Measurements from ENCODE around the gene C1QL2.
A peak's percentile ranks its signal among the peaks of the same experiment; 100 is the strongest.

C1QL2 gene

DNA sequence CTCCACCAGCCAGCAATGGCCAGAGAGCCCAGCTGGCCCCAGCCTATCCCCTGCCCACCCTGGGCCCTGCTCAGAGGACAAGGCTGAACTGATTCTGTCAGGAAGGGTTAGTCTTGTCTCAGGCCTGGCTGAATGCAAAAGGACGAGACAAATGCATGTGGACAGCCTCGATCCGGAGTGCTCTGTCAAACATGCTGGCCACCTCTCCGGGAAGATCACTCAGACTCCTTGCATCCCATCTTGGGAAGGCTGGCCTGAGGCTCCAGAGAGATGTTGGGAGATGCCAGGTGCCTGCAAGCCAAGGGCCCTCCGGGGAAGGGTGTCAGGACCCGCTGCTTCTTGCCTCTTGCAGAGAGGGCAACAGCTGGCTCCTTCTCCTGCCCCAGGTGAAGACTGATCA, 20.2 kb upstream of the C1QL2 start:
- DNase-seq = no peak

DNA sequence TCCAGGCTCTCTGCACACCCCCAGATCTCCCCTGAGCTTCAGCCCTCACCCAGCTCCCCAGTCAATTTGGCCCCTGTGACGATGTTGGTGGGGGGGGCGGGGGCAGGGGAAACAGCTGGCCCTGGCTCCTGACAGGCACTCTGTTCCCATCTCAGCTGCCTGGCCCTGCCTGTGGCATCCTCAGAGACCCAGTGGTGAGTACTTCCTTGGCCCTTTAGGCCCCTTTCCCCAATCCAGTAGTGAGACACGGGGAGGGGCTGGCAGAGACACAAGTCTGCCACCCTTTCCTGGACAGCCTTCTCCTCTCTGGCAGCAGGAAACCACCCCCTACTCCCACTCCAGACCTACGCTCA, 19.3 kb upstream of the C1QL2 start:
- no peak for DNase-seq

DNA sequence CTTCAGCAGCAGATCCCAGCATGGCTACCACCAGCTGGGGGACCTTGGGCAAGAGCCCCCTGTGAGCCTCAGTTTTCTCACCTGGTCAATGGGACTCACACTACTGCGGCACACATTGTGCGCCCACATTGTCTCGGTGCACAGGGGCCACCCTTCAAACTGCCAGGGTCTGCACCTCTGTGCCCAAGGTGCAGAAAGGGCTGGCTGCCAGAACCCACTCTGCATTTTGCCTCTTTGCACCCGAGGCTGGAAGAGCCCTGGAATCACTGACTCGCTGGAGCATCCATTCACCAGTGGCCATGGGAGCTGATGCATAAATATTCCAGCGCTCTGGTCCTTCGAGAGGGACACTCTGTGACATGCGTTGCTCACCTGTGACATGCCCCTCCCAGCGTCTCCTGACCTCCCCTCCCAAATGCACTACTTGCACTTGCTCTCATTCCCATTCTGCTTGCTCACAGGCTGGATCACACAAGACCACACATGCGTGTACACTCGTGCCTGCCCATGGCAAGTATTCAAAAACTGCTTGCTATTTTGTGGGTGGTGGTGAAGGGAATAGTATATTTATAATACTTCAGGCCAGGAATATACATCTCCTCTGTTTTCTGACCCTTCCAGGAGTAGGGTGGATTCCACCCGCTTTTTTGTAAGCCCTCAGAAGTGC, 18.8 kb upstream of the C1QL2 start:
- no peak for DNase-seq

DNA sequence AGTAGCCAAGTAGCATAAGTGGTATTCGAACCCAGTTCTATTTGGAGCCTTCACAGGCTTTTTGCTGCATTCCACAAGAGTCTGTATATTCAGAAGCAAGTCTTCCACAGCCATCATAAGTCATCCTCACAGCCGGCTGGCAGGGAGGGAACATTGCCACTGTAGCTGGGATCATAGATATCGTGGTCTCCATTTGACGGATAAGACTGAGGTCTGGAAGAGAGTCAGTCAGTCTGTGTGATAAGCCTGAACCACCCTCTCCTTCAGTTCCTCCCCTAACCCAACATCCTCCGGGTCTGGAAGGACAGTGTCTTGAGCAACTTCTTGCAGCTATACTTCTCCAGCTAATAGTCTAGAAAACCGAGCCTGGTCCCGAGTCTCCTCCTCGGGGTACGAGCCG, 17.0 kb upstream of the C1QL2 start:
- no peak for DNase-seq

DNA sequence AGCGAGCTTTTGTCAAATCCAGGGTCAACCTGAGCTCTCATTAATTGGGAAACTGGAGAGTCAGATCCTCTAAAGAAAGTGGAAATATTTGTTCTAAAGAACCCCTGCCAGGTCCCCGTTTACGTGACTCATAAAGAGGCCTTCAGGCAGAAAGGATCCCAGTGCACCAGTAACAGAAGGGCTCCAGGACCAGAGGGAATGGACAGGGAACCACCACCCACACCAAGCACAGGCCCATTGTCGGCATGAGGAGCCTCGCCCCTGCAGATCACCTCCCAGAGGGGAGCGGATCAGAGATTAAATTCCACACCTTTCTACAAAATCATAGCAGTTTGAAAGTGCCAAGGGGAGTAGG, 16.4 kb upstream of the C1QL2 start:
- no peak for DNase-seq

DNA sequence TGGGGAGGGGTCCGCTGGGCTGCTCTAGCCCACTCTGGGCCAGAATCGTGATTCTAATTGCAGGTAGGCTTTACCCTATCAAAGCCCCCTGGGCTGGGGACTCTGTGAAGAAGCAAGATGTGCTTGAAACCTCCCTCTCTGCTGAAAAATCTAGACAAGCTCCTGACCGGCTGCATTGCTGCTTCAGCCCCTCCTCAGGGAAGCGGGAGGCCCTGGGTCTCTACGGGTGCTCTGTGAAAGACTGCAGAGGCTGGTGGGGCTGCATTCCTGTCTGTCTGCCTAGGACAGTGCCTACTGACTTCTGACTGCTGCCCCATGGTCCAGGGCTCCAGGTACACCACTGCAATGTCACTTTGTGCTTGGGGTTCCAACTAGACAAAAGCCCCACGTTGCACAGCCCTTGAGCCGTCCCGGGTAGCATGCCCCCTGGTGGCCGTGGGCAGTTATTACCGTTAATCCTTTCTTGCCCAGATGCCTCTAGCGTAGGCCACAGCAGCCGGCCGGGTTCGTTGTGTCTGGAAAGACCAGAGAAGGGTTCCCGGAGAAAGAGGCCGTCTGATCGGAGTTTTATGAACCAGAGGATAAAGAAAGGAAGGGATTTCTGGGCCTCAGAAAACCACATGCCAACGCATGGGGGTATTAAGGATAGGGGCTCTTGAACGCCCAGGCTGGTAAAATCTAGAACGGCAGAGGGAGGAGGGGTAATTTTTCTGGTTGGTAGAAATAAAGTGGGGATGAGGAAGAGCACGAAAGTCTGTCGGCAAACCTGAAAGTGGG, 15.9 kb upstream of the C1QL2 start:
- peak; percentile 46 for DNase-seq

DNA sequence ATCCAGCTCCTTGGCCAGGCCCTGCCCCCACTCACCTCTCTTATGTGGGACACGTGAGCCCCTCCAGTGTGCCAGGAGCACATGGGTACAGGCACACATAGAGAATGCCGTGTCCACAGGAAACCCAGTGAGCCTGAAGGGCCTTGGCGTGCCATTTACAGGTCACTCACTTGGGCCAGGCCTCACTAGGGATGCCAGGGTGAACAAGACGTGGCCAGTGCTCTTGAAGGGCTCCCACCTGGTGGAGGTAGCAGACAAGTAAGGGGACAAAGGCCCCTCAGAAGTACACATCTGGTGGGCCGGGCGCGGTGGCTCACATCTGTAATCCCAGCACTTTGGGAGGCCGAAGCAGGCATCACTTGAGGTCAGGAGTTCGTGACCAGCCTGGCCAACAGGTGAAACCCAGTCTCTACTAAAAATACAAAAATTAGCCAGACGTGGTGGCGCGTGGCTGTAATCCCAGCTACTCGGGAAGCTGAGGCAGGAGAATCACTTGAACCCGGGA, 15.1 kb upstream of the C1QL2 start:
- DNase-seq = no peak

DNA sequence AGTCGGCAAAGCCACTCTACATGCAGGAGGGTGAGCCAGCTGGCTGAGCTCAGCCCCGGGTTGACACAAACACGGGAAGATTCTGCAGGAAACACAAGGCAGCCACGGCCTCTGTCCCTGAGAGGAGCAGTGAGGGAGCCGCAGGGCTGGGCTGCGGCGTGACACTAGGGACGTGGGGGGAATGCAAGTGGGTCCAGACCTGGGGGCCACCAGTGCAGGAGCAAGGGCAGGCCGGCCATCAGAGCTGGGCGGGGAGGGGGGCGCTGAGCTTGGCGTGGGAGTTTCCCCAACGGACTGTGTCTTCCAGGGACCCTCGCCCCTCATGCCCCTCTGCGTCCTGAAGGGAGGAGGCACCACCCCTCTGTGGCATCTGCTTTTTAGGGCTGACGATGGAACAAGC, 12.0 kb upstream of the C1QL2 start:
- DNase-seq = no peak

DNA sequence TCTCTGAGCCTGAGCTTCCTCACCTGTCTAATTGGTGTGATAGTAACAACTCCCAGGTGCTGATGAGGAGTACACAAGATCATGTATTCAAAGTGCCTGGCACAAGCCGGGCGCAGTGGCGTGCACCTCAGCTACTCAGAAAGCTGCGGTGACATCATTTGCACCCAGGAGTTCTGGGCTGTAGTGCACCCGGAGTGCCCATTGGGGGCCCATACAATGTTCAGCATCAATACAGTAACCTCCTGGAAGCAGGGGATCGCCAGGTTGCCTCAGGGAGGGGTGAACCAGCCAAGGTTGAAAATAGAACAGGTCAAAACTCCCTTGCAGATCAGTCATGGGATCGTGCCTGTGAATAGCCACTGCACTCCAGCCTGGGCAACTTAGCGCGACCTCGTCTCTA, 11.2 kb upstream of the C1QL2 start:
- DNase-seq = no peak

DNA sequence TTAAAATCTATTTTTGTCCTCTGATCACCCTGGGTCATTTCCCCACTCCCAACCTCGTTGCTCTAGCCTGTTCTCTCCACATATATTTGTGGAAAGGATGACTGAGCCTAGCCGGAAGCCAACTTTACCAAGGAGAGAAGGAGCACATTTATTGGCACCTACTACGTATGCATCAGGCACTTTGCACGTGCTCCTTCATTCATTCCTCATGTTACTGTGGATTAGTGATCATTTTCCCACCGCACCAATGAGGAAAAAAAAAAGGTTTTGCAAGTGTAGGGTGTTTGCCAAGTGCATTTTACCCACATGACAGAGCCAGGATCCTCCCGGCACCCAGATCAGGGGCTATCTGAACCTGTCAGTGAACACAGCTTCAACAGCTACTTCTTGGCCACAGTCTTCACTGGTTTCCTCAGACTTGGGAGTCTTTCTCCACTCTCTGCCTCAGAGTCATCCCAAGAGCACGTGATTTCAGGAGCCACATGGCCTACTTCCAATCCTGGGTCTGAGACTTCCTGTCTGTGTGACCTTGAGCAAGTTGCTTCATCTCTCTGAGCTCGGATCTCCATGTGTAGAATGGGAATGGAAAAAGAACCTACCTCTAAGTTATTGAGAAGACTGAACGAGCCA, 1.9 kb upstream of the C1QL2 start:
- no peak for DNase-seq

DNA sequence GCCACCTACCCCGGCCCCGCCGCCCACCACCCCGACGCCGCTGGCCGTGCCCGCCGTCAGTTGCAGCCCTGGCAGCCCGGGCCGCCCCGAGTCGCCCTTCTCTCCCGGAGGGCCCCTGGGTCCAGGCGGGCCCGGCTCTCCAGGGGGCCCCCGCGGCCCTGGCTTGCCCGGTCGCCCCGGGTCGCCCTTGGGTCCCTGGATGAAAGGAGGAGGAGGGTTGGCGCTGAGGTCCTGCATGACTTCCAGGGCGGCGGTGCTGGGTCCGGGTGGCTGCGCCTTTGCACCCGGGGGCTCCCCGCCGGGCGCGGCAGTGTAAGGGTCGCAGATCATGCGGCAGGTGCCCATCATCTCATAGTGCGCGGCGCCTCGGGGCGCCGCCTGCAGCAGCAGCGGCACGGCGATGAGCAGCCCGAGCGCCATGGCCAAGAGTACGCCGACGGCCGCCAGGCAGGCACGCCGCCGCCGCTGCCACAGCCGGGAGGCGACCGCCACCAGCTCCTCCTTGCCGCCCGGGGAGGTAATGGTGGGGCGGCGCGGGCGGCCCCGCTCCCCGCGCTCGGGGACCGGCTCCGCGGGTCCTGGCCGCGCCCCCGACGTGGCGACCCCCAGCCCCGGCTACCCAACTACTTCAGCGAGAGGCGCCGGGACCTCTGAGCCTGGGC, 570 bp downstream of the C1QL2 start:
- no peak for DNase-seq

DNA sequence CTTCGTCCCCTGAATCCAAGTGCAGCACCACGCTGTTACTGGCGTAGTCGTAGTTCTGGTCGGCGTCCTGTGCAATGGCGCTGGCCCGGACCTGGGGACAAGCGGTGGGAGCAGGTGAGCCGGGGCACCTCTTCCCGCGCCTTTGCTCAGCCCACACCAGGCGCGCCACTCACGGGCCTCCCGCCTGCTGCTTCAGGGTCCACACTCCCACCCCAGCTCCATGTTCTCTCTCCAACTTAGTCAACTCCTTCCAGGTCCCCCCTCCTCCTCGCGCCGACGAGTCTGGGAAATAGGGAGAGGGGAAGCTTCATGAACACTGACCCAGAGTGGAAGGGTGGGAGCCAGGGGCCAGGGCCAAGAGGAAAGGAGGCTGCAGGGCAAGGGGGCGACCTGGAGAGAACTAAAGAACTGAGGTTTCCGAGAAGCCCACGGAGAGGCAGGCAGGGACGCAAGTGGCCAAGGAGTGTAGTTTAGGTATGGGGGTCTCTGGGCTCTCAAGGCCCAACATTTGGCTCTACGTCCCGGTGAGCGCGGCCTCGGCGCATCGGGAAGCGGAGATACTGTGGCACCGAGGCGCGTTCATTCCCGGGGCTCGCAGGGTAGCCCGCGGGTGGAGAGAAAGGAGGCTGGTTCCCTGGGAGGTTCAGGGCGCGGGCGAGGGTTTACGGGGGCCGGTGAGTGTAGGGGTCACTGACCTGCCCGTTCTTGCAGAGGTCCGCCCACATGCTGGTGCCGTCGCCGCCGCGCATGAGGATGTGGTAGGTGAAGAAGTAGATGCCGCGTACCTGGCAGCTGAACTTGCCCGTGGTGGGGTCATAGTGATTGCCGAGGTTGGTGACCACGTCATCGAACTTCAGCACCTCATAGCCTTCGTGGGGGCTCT, 1.4 kb downstream of the C1QL2 start:
- DNase-seq = no peak

DNA sequence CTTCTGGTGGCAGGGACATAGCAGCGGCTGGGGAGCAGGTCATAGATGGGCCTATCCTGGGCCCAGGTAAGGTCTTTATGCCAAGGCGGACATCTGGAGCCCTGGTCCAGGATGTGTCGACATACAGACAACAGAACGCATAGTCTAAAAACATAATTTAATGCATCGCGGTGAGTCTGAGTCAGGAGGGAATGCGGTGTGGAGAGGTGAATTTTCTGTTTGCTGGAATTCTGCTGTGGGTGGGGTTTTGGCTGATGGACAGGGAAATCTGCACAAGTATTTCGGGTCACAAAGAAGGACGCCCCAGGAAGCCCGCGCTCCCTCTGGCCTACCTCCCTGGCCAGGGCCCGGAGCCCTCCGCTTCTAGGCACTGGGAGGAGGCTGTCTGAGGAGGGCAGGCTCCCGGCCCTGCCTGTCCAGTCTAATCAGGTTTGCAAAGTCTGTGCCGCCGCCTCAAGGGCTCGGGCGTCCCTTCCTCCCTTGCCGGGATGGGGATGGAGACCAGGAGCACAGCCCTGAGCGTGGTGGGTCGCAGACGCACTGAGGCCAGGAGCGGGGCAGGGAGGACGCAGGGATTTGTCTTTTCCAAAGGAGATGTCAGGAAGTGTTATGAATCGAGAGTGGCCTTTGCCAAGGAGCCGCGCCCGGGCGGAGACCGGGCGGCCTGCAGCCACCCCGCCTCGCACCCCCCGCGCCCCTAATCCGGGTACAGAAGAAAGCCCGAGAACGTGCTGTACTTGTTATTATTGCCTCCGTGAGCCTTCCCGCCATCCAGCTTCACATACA, 2.3 kb downstream of the C1QL2 start:
- no peak for DNase-seq

DNA sequence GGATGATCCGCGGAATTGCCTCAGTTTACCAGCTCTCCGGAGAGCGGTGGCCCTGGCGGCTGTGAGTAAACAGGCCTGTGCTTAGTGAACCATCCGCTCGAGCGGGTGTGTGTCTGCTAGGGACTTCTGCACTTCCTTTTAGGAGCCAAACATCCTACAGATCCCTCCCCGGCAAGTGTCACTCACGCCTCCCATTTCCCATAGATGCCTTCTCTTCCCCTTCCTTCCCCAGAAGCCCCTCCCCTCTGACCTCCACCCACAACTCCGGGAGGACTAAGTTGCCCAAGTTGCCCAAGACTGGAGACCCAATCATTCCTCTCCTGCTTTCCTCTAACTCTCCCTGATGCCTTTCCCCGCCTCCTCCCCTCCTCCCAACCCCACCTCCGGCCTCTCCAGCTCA, 2.9 kb downstream of the C1QL2 start:
- DNase-seq = no peak

DNA sequence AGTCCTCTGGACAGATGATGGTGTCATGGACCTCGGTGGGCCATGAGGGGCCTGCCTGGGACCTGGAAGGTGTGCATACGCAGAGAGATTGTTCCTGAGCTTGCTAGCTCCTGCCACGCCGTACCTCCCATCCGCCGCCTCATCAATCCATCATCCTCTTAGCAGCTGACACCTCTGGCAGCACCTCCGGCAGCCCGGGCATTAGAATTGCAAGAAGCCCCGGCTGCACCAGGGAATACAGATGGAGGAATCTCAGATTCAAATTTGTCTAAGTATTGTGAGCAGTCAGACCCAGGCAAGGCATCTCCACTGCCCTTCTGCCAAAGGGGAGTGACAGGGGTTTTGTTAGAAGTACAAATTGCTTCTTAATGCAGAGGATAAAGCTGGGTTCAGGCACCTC, 4.5 kb downstream of the C1QL2 start:
- DNase-seq = no peak

DNA sequence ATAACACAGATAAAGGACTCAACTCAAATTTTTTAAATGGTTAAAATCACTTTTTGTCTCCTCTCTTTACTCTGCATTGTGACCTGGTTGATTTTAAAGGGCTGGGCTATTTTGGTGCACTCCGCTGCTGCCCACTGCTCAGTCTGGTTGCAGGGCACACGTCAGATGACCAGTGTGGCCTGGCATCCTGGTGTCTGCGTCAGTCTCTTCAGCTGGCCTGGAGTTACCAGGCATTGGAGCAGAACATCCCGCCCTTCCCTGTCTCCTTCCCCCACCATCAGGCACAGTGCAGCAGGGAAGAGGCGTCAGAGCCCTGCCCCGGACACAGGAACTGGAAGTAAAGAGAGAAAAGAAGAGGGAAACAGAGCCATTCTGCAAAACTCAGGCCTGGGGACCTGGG, 8.9 kb downstream of the C1QL2 start:
- no peak for DNase-seq

DNA sequence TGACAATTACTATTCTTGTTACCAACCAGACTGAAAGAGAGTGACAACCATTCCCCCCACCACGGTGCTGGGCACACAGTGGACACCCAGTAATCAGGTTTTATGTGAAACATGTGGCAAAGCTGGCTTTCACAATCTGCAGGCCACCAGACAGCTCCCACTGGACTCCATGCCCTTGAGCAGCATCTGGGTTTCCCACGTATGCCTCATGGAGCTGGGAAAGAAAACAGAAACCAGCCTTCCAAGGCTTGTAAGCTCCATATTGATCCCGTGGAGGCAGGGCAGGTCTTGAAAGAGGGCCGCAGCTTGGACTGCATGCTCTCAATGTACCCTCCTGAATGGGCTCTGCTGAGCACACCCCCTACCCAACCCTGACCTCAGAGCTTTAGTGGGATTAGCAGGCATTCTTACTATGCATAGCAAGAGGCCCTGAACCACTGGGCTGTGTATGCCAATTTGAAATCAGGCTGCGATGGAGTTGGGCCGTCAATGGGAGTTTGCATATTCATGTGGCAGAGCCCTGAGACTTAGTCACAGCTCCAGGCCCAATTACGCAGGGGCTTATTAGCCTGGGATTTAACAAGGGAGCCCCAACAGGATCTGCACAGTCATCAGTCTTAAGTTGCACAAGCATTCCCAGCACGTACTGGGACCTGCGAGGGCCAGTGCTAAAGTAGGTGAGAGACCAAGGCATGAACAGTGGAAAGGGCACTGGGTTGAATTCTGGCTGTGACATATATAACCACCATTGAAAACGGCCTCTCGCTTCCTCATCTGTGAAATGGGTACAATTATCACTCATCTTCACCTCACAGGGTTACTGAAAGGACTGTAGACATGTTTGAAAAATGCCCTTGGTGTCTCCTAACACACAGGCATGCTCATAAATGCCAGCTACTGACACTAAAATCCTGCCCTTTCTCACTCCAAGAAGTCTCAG, 10.5 kb downstream of the C1QL2 start:
- no peak for DNase-seq

DNA sequence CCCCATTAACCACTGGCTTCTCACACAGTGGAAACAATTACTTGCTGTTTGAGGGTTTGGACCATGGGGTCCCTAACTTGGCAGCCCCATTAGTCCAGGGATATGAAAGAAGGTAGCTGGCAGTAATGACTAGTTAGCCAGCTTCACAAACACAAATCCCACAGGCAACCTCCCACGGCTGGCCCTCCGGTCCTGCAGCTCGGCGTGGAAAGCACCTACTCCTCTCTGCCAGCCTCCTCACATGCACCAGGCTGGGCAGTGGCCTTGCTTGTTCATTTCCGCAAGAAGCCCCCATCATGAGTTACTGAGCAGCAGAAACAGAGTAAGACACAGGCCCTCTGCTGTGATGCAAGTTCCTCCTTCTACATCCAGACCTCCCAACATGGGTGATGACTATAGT, 13.7 kb downstream of the C1QL2 start:
- DNase-seq = no peak

DNA sequence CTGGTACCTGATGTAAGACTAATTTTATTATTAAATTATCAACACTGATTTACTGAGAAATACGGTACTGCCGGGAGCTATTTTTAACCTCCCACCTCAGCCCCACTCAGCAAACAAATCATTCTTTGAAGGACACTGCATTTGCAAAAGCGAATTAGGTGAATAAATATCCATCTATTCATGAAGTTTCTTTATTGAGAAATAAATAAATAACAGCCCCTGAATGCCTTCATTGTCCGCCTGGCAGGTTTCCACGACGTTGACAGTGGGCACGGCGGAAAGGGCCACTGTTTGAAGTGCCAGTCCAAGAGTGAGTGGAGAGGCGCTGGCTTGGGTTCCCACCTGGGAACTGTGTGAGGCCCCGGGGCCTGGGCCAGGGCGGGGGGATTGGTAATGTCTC, 15.7 kb downstream of the C1QL2 start:
- DNase-seq = no peak

DNA sequence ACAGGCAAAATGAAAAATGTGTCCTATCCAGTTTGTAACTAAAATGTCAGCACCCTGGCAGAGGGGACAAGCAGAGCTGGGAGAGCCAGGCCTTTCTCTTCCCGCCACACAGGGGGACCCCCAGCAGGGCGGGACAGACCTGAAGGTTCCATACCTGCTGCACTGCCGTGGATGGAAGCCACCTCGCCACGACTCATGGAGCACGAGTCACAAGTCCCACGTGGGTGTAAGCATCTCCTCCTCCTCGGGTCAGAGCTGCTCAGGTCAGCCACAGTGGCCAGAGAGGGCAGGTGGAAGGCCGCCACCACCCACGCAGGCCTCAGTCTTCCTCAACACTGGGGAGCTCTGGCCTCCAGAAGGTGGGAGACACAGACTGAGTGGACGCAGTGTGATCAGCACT, 21.0 kb downstream of the C1QL2 start:
- DNase-seq = no peak

DNA sequence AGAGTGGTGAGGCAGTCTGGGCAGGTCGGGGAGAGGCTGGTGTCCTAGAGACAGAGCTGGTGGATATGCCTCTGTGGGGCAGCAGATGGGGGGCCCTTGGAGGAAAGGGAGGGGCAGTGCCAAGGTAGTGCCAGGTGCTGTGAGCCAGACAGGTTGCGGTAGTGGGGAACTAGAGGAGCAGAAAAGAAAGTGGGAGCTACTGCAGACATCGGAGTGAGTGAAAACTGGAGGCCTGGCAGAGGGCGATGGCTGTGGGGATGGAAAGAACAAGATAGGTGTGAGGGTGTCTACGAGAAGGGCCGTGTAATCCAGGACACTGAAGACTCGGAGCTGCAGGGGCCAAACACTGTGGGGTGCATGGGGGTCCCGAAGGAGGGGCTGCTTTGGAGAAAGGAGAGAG, 21.7 kb downstream of the C1QL2 start:
- no peak for DNase-seq

All from CD4-positive, alpha-beta T cell treated with Interleukin-10 for 1 hour (primary cell).